Heart right ventricle (tissue), 16 donors: ENCODE results near the gene BNIP5. TPM values are rescaled to one million over a fixed set of nuclear protein-coding genes. Genes with fewer than 3 reads are reported as not detected.

Experiments used
- ATAC-seq, 8 donors: fragments of 200-7000 bp; cut with Tn5 transposase; one replicate each; pipeline ENCODE4 v1.9.1; 2020; ENCODE audit warnings: mild to moderate bottlenecking in 8 of 8, moderate library complexity in 8 of 8, moderate number of reproducible peaks in 1 of 8
- DNase-seq, 2 donors: peaks; one replicate each; pipeline ENCODE4 v3.0.0-alpha.2; 2020
- H3K27ac ChIP-seq, 10 donors: fragments of 200-600 bp; sonication (generic) in 2 of 10; one replicate each; pipeline versions ENCODE4 v1.5.0 to v1.8.0; 2020 to 2022; ENCODE audit warnings: mild to moderate bottlenecking in 3 of 10
- H3K27me3 ChIP-seq, 7 donors: fragments of 200-600 bp; one replicate each; pipeline ENCODE4 v1.8.0; 2021 to 2022; ENCODE audit warnings: mild to moderate bottlenecking in 2 of 7
- H3K36me3 ChIP-seq, 9 donors: fragments of 200-600 bp; sonication (generic) in 1 of 9; one replicate each; pipeline versions ENCODE4 v1.5.0 to v1.8.0; 2020 to 2022; ENCODE audit warnings: mild to moderate bottlenecking in 2 of 9
- H3K4me1 ChIP-seq, 9 donors: fragments of 200-600 bp; sonication (generic) in 1 of 9; one replicate each; pipeline versions ENCODE4 v1.5.0 to v1.8.0; 2020 to 2022; ENCODE audit warnings: mild to moderate bottlenecking in 4 of 9
- H3K4me3 ChIP-seq, 10 donors: fragments of 200-600 bp; sonication (generic) in 2 of 10; one replicate each; pipeline versions ENCODE4 v1.5.0 to v1.8.0; 2020 to 2022; ENCODE audit warnings: mild to moderate bottlenecking in 7 of 10, moderate library complexity in 2 of 10
- H3K9me3 ChIP-seq, 11 donors: fragments of 200-600 bp in 10 of 11; sonication (generic) in 2 of 11; one replicate each; pipeline versions ENCODE4 v1.5.0 to v1.8.0; 2013 to 2022; ENCODE audit warnings: mild to moderate bottlenecking in 2 of 11, control low read depth in 1 of 11, moderate library complexity in 1 of 11
- CTCF ChIP-seq, 9 donors: fragments of 200-600 bp; sonication (generic) in 2 of 9; IDR thresholded peaks; one replicate each; pipeline versions ENCODE4 v1.5.0 to v1.8.0; 2021 to 2022; ENCODE audit warnings: antibody characterized with exemption in 9 of 9, mild to moderate bottlenecking in 5 of 9, moderate library complexity in 1 of 9
- WGBS, 2 donors: extraction: QIAGEN DNeasy Blood & Tissue Kit; methylation state at CpG; one replicate each; pipeline ENCODE4 v1.1.7; 2013; ENCODE audit warnings: inconsistent platforms in 1 of 2; 5-methylcytosine and 5-hydroxymethylcytosine counted together
- intact Hi-C, 10 donors: fragments of 100-400 bp; cut with DNase I; formaldehyde crosslinking; loops; one replicate each; pipeline versions ENCODE4 v1.11.1 to v1.14.2; 2022
- polyA plus RNA-seq, 2 donors: library from polyadenylated mRNA; stranded (reverse); fragments of 200-250 nt; gene quantifications; one replicate each; pipeline ENCODE4 v1.2.3, GENCODE V29; 2013
- total RNA-seq, 10 donors: library from RNA; stranded (reverse); fragmentation: NEBNext Ultra II Directional in 3 of 10; extraction: Animal tissue kit (Norgen Biotek cat#: 25700) in 3 of 10; gene quantifications; one replicate each; pipeline versions ENCODE4 v1.2.1 to v1.2.4, GENCODE V29; 2021 to 2023
- donor health status: Arrhythmogenic right ventricular cardiomyopathy.
- donor health status: ischemic (EF 13 %, LVEDD 7.1; RV severe dilation, severe dysfunction).
- donor health status: healthy with polysubstance abuse.
- donor health status: DM: no; HTN: yes; CAD: no.
- donor health status: DM: no; HTN: no; CAD: no.
- donor health status: ischemic (EF 25% LVEDD 6.9; RV normal size, moderate dysfunction).
- donor health status: ischemic (EF 25% LVEDD 5.7; RV mildly dilated, moderate dysfunction).
- donor health status: healthy.
- donor health status: DM: yes; HTN: yes; CAD: no.
- donor health status: Ischemic cardiomyopathy.
- donor health status: ischemic (EF 35%, LVEDD 5.7; RV mildly dilated, moderate dysfunction).
- donor health status: nonischemic (EF 11% LVEDD 7.7; RV severe dilation, severe dysfunction).
- donor health status: DM: yes; HTN: yes; CAD: no.
- donor health status: PGD.
- donor health status: ischemic (EF 29% LVEDD 5.4; RV normal size, mild dysfunction).
- donor health status: nonischemic (EF 23%, LVEDD 6.1; RV moderate dilation, normal function).

BNIP5 gene
- total and polyA plus RNA-seq, 12 donors = not detected

- Histone ChIP-seq H3K4me3 (no peak overlapping the region), H3K4me1 (peaks cover 0 to 11% (median 0%) of the 10 kb centered on the region in 9 donors), H3K27ac (no peak overlapping the region), H3K36me3 (no peaks in the 10 kb centered on the region), H3K9me3 (no peaks in the 10 kb centered on the region), H3K27me3 (peaks cover 0 to 71% (median 55%) of the 10 kb centered on the region in 7 donors)
- intact Hi-C loops = no loop called here
- DNase-seq (no peak), ATAC-seq (no peak)
- TF ChIP-seq CTCF (IDR thresholded peaks at IDR 0.05) = no peak
- 90 to 100% methylated on average over 1 of the region's 1 CpG for WGBS, 2 donors
These were observed 52.3 kb downstream of the BNIP5 start for GRCh38 chr6:36284359-36284758.

- Histone ChIP-seq H3K27ac (no peak overlapping the region), H3K27me3 (peaks cover 0 to 75% (median 52%) of the 10 kb centered on the region in 7 donors), H3K9me3 (no peaks in the 10 kb centered on the region), H3K4me1 (peaks cover 0 to 11% (median 0%) of the 10 kb centered on the region in 9 donors), H3K4me3 (no peak overlapping the region), H3K36me3 (no peaks in the 10 kb centered on the region)
- intact Hi-C loops = no loop called here
- DNase-seq (no peak), ATAC-seq (no peak)
- WGBS, 2 donors = 83 to 87% methylated on average over 1 of the region's 1 CpG
- no peak for TF ChIP-seq CTCF (IDR thresholded peaks at IDR 0.05)
These were observed 53.1 kb downstream of the BNIP5 start for GRCh38 chr6:36283608-36284007.

- Histone ChIP-seq H3K27me3 (peaks cover 0 to 66% (median 43%) of the 10 kb centered on the region in 7 donors), H3K4me3 (no peak overlapping the region), H3K36me3 (no peaks in the 10 kb centered on the region), H3K27ac (no peak overlapping the region), H3K4me1 (peaks cover 0 to 11% (median 0%) of the 10 kb centered on the region in 9 donors), H3K9me3 (no peaks in the 10 kb centered on the region)
- no peak for ATAC-seq
- no peak for DNase-seq
- TF ChIP-seq CTCF (IDR thresholded peaks at IDR 0.05) = no peak
- intact Hi-C loops = no loop called here
- WGBS, 2 donors = 83 to 88% methylated on average over 4 of the region's 4 CpGs
These were observed 55.7 kb downstream of the BNIP5 start for GRCh38 chr6:36280983-36281382.

DNA sequence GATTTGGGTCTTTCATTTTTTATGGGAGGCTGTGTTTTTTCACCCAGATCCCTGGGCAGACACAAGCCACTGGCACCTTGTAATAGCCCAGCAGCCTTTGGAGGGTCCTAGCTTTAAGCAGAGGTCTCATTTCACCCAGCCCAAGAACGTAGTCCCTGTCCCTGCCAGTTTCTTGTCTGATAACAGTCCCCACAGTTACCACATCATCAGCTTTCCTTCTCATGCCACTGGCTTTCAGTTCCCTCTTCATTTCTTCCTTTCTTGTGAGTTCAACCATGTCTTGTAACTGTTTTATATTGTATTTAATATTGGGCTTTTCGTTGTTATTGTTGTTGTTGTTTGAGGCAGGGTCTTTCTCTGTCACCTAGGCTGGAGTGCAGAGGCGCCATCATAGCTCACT, 56.2 kb downstream of the BNIP5 start:
- Histone ChIP-seq H3K4me3 (no peak overlapping the region), H3K27ac (no peak overlapping the region), H3K9me3 (no peaks in the 10 kb centered on the region), H3K4me1 (peaks cover 0 to 10% (median 0%) of the 10 kb centered on the region in 9 donors), H3K27me3 (peaks cover 0 to 62% (median 38%) of the 10 kb centered on the region in 7 donors), H3K36me3 (no peaks in the 10 kb centered on the region)
- intact Hi-C loops = no loop called here
- no peak for TF ChIP-seq CTCF (IDR thresholded peaks at IDR 0.05)
- ATAC-seq (no peak), DNase-seq (no peak)
- 67 to 72% methylated on average over 3 of the region's 3 CpGs for WGBS, 2 donors
